GM12878 (cell line): Measurements from ENCODE around the gene GAS2. TPM values are rescaled to one million over a fixed set of nuclear protein-coding genes. Genes with fewer than 3 reads are reported as not detected.

Source experiments
- ATAC-seq: fragments of 200-7000 bp; cut with Tn5 transposase; 3 replicates; pipeline ENCODE4 v1.9.1; 2020; ENCODE audit warnings: mild to moderate bottlenecking, moderate library complexity
- BruUV-seq: library from RNA; stranded (reverse); fragments of 400-500 nt; replicated peaks from 2 replicates; lab custom pipeline; 2021; lab: Mats Ljungman, UMichigan
- CTCF ChIA-PET: fragments of 300-600 bp; sonication (Branson Sonifier 250); formaldehyde crosslinking; extraction: SDS; loops from one replicate; lab custom pipeline; 2021; ENCODE audit warnings: inconsistent platforms; lab: Yijun Ruan, JAX
- POLR2A ChIA-PET: fragments of 350-600 bp; formaldehyde crosslinking; extraction: SDS; loops from one replicate; lab custom pipeline; 2021; ENCODE audit warnings: inconsistent platforms; lab: Charles Lee
- RAD21 ChIA-PET: fragments of 300-600 bp; sonication (Branson Sonifier 250); formaldehyde crosslinking; loops from one replicate; lab custom pipeline; 2023; ENCODE audit warnings: antibody characterized with exemption; ENCODE audit not compliant: unreplicated experiment; lab: Charles Lee
- SMC1A ChIA-PET: fragments of 300-600 bp; sonication (Branson Sonifier 250); formaldehyde crosslinking; loops from one replicate; lab custom pipeline; 2023; ENCODE audit not compliant: unreplicated experiment, uncharacterized antibody; lab: Charles Lee
- DNase-seq: peaks from one replicate; pipeline ENCODE4 v3.0.0-alpha.2; 2011; ENCODE audit warnings: low read depth, low spot score
- FAIRE-seq: peaks from 3 replicates; lab custom pipeline; 2011; peaks lifted over from hg19 to GRCh38; lab: Jason Lieb, UNC
- H2AFZ ChIP-seq: 2 replicates; pipeline ENCODE4 v1.6.0; 2011; ENCODE audit warnings: low read depth, low read length, control low read depth; ENCODE audit not compliant: control insufficient read depth
- H3K27ac ChIP-seq: 2 replicates; pipeline ENCODE4 v1.5.1; 2011; ENCODE audit warnings: control low read depth; ENCODE audit not compliant: control insufficient read depth, insufficient read depth
- H3K27me3 ChIP-seq, 2 experiments: replicated peaks in 1 of 2; 2 replicates each; pipeline versions ENCODE4 v1.6.0 to v1.6.1; 2011; ENCODE audit warnings: low read length in 1 of 2; ENCODE audit not compliant: control insufficient read depth in 2 of 2, insufficient read depth in 2 of 2
- H3K36me3 ChIP-seq, 2 experiments: 2 replicates each; pipeline ENCODE4 v1.5.1; 2011; ENCODE audit warnings: low read length in 1 of 2; ENCODE audit not compliant: control insufficient read depth in 2 of 2, insufficient read depth in 2 of 2
- H3K4me1 ChIP-seq: 2 replicates; pipeline ENCODE4 v1.6.1; 2011; ENCODE audit warnings: mild to moderate bottlenecking, low read length, moderate library complexity, mixed read lengths; ENCODE audit not compliant: control insufficient read depth, insufficient read depth
- H3K4me2 ChIP-seq: 2 replicates; pipeline ENCODE4 v1.6.0; 2011; ENCODE audit warnings: control low read depth; ENCODE audit not compliant: control insufficient read depth, insufficient read depth
- H3K4me3 ChIP-seq: fragments of 200-600 bp; sonication (generic); 2 replicates; pipeline ENCODE4 v1.5.1; 2016
- H3K79me2 ChIP-seq: 2 replicates; pipeline ENCODE4 v1.6.0; 2011; ENCODE audit warnings: low read length; ENCODE audit not compliant: control insufficient read depth, insufficient read depth
- H3K9ac ChIP-seq: 2 replicates; pipeline ENCODE4 v1.8.0; 2011; ENCODE audit warnings: low read length, control low read depth, mixed read lengths; ENCODE audit not compliant: control insufficient read depth, insufficient read depth
- H3K9me3 ChIP-seq: replicated peaks from 3 replicates; pipeline ENCODE4 v1.5.1; 2011; ENCODE audit warnings: mild to moderate bottlenecking, low read length; ENCODE audit not compliant: control insufficient read depth, insufficient read depth
- H4K20me1 ChIP-seq: 2 replicates; pipeline ENCODE4 v1.6.0; 2011; ENCODE audit not compliant: control insufficient read depth, insufficient read depth
- BRCA1 ChIP-seq: IDR thresholded peaks from 2 replicates; pipeline ENCODE4 v1.6.1; 2011; ENCODE audit warnings: low read depth, low read length, improper control_type of control experiment
- HCFC1 ChIP-seq: fragments of 150-350 bp; IDR thresholded peaks from 2 replicates; pipeline ENCODE4 v1.6.1; 2014; ENCODE audit warnings: low read length
- JUND ChIP-seq: IDR thresholded peaks from 2 replicates; pipeline ENCODE4 v1.6.1; 2012; ENCODE audit warnings: low read depth, mild to moderate bottlenecking, low read length, improper control_type of control experiment, moderate library complexity
- LARP7 ChIP-seq: fragments of 450-650 bp; IDR thresholded peaks from 2 replicates; pipeline ENCODE4 v1.6.1; 2017; ENCODE audit warnings: mild to moderate bottlenecking
- PAX8 ChIP-seq: fragments of 450-650 bp; IDR thresholded peaks from 2 replicates; pipeline ENCODE4 v1.6.1; 2017; ENCODE audit warnings: mild to moderate bottlenecking, moderate library complexity
- PML ChIP-seq: IDR thresholded peaks from 2 replicates; pipeline ENCODE4 v1.6.1; 2012; ENCODE audit warnings: low read length, inconsistent platforms
- TCF3 ChIP-seq: IDR thresholded peaks from 2 replicates; pipeline ENCODE4 v1.6.1; 2012; ENCODE audit warnings: low read depth, mild to moderate bottlenecking, low read length, borderline replicate concordance; ENCODE audit not compliant: insufficient read depth
- TCF7 ChIP-seq: IDR thresholded peaks from 2 replicates; pipeline ENCODE4 v1.6.1; 2014; ENCODE audit warnings: antibody characterized with exemption, borderline replicate concordance
- ZZZ3 ChIP-seq: IDR thresholded peaks from 2 replicates; pipeline ENCODE4 v1.6.1; 2011; ENCODE audit warnings: low read depth; ENCODE audit not compliant: control insufficient read depth, insufficient read length
- WGBS: methylation state at CpG from one replicate; pipeline ENCODE4 v1.1.6; 2016; ENCODE audit warnings: low lambda C conversion rate; ENCODE audit not compliant: insufficient replicate concordance, insufficient coverage; ENCODE audit errors: missing lambda C conversion rate; 5-methylcytosine and 5-hydroxymethylcytosine counted together
- in situ Hi-C: fragments of 300-500 bp; cut with MboI; formaldehyde crosslinking; loops from 9 replicates; pipeline ENCODE4 v1.14.3; 2018; ENCODE audit warnings: mixed read lengths
- intact Hi-C: fragments of 100-400 bp; cut with micrococcal nuclease; formaldehyde crosslinking; loops from one replicate; pipeline ENCODE4 v1.14.2; 2022; ENCODE audit not compliant: unreplicated experiment
- polyA plus RNA-seq, 11 experiments: library from polyadenylated mRNA; depleted of rRNA in 4 of 11; unstranded in 6 of 11; stranded (reverse) in 5 of 11; fragments of >200 nt; fragmentation: Nextera tagmentation in 4 of 11; fragmentation: Illumina TruSeq in 1 of 11; extraction: Ambion mirVana in 4 of 11; extraction: Trizol in 1 of 11; gene quantifications; 1 replicate in 1 of 11; 2 replicates in 10 of 11; pipeline versions ENCODE4 v1.2.1 to v1.2.3, GENCODE V29; 2011 to 2016; ENCODE audit warnings: inconsistent platforms in 2 of 11, missing spikeins in 2 of 11, low read depth in 1 of 11
- total RNA-seq, 4 experiments: library from RNA; depleted of rRNA in 3 of 4; stranded (reverse); fragments of >200 nt in 3 of 4; fragmentation: Illumina TruSeq in 1 of 4; extraction: Trizol in 1 of 4; gene quantifications; 2 replicates each; pipeline versions ENCODE4 v1.2.1 to v1.2.3, GENCODE V29; 2013 to 2021
- TF ChIP-seq, protein P1 (sequence below): fragments of 150-350 bp; IDR thresholded peaks from 2 replicates; pipeline ENCODE4 v1.6.1; 2014; ENCODE audit warnings: mild to moderate bottlenecking, low read depth, low read length
- TF ChIP-seq, protein P2 (sequence below): fragments of 450-650 bp; IDR thresholded peaks from 2 replicates; pipeline ENCODE4 v1.6.1; 2016; ENCODE audit warnings: mild to moderate bottlenecking, moderate library complexity, borderline replicate concordance

Gene GAS2
- total and polyA plus RNA-seq, 10 of the 15 experiments (the other 5 are each of a cell fraction or from before 2014, with no cell fraction given), result 16.4 to 81.4 (median 26.2) TPM

DNA sequence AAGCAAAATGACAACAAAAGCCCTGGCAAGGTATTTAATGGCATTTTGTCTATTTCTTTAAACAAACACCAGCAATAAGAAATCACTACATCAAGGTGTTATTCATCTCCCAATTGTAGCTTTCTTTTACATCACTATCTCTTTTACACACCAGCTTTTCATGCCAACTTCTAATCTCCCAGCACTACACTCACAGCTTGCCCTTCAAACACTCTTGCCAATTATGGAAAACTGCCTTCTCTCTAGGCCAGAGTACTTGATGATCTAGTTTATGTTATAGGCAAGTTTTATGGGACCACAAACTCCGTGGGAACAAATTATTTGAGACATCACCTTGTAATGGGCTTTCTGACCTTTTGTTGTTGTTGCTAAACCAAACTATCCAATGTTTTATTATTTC, 101.9 kb downstream of the GAS2 start (continued):
- TF ChIP-seq JUND (no peak), PAX8 (no peak), BRCA1 (no peak), HCFC1 (no peak), TCF7 (no peak)
- TF ChIP-seq, protein P1, sequence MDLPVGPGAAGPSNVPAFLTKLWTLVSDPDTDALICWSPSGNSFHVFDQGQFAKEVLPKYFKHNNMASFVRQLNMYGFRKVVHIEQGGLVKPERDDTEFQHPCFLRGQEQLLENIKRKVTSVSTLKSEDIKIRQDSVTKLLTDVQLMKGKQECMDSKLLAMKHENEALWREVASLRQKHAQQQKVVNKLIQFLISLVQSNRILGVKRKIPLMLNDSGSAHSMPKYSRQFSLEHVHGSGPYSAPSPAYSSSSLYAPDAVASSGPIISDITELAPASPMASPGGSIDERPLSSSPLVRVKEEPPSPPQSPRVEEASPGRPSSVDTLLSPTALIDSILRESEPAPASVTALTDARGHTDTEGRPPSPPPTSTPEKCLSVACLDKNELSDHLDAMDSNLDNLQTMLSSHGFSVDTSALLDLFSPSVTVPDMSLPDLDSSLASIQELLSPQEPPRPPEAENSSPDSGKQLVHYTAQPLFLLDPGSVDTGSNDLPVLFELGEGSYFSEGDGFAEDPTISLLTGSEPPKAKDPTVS, result no peak

DNA sequence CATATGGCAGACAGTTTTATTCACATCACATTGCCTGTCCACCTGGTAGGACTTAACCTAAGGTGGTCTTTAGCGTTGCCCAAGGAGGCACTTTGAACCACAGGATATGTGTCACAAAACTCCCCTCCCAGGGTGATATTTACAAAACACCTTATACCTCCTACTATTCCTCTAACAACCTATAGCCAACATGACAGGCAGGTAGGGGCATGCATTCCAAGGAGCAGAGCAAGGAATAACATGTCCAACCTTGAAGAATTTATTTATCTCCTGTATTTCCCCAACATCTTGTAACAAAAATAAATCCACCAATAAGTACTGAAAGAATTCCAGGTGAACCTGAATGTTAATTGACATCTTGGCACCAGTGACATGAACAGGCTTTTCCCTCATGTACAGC, 102.7 kb downstream of the GAS2 start:
- Histone ChIP-seq H3K27ac (no peak overlapping the region), H4K20me1 (no peaks in the 10 kb centered on the region), H3K79me2 (no peaks in the 10 kb centered on the region), H3K9me3 (no peaks in the 10 kb centered on the region), H2AFZ (no peak overlapping the region), H3K36me3 (no peaks in the 10 kb centered on the region), H3K4me2 (no peak overlapping the region), H3K27me3 (no peaks in the 10 kb centered on the region), H3K9ac (no peak overlapping the region), H3K4me1 (no peaks in the 10 kb centered on the region), H3K4me3 (no peak overlapping the region)
- ChIA-PET RAD21 (interaction anchor here (1.3 kb wide), 1 partner anchor 98 kb away, joined by 3 read pairs; no protein-coding TSS in a partner anchor), SMC1A (interaction anchor here (1.2 to 3.2 kb wide), 3 partner anchors 12 to 98 kb away, joined by 3 to 12 read pairs (median 4); no protein-coding TSS in a partner anchor), CTCF (interaction anchor here (1.4 to 3.5 kb wide), 2 partner anchors 10 to 19 kb away, joined by 3 to 15 read pairs; no protein-coding TSS in a partner anchor), POLR2A (no interaction called here)
- BruUV-seq, result no TSS peak
- intact Hi-C loops (no loop called here), in situ Hi-C loops (no loop called here)
- DNase-seq (no peak), FAIRE-seq (no peak), ATAC-seq (no peak)
- TF ChIP-seq, protein P2, sequence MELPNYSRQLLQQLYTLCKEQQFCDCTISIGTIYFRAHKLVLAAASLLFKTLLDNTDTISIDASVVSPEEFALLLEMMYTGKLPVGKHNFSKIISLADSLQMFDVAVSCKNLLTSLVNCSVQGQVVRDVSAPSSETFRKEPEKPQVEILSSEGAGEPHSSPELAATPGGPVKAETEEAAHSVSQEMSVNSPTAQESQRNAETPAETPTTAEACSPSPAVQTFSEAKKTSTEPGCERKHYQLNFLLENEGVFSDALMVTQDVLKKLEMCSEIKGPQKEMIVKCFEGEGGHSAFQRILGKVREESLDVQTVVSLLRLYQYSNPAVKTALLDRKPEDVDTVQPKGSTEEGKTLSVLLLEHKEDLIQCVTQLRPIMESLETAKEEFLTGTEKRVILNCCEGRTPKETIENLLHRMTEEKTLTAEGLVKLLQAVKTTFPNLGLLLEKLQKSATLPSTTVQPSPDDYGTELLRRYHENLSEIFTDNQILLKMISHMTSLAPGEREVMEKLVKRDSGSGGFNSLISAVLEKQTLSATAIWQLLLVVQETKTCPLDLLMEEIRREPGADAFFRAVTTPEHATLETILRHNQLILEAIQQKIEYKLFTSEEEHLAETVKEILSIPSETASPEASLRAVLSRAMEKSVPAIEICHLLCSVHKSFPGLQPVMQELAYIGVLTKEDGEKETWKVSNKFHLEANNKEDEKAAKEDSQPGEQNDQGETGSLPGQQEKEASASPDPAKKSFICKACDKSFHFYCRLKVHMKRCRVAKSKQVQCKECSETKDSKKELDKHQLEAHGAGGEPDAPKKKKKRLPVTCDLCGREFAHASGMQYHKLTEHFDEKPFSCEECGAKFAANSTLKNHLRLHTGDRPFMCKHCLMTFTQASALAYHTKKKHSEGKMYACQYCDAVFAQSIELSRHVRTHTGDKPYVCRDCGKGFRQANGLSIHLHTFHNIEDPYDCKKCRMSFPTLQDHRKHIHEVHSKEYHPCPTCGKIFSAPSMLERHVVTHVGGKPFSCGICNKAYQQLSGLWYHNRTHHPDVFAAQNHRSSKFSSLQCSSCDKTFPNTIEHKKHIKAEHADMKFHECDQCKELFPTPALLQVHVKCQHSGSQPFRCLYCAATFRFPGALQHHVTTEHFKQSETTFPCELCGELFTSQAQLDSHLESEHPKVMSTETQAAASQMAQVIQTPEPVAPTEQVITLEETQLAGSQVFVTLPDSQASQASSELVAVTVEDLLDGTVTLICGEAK, result no peak
- TF ChIP-seq HCFC1, result no peak
- TF ChIP-seq LARP7, result no peak
- no peak for TF ChIP-seq PML
- no peak for TF ChIP-seq ZZZ3
- no peak for TF ChIP-seq TCF3
- 63% methylated on average over 1 of the region's 1 CpG for WGBS
